Thymus (tissue), 11 donors: ENCODE data around the gene ROR1. TPM values are rescaled to one million over a fixed set of nuclear protein-coding genes. Genes with fewer than 3 reads are reported as not detected.

ENCODE experiments used
- DNase-seq, 9 donors: peaks; one replicate each; pipeline ENCODE4 v3.0.0-alpha.2; 2013; ENCODE audit warnings: low spot score in 9 of 9, low read depth in 6 of 9, missing footprints in 1 of 9
- H3K27ac ChIP-seq, 2 donors: one replicate each; pipeline ENCODE4 v1.5.1; 2013; ENCODE audit warnings: control low read depth in 1 of 2, low read depth in 1 of 2, low read length in 1 of 2, mild to moderate bottlenecking in 1 of 2, moderate library complexity in 1 of 2
- H3K27me3 ChIP-seq, 2 donors: one replicate each; pipeline ENCODE4 v1.5.1; 2013; ENCODE audit warnings: low read length in 1 of 2; ENCODE audit not compliant: control insufficient read depth in 2 of 2, insufficient read depth in 1 of 2
- H3K36me3 ChIP-seq, 2 donors: one replicate each; pipeline ENCODE4 v1.5.1; 2013; ENCODE audit warnings: low read length in 1 of 2, mild to moderate bottlenecking in 1 of 2, moderate library complexity in 1 of 2; ENCODE audit not compliant: control insufficient read depth in 2 of 2, insufficient read depth in 2 of 2
- H3K4me1 ChIP-seq, 2 donors: one replicate each; pipeline ENCODE4 v1.5.1; 2013; ENCODE audit warnings: low read length in 2 of 2; ENCODE audit not compliant: control insufficient read depth in 2 of 2, insufficient read depth in 2 of 2
- H3K4me3 ChIP-seq, 2 donors: one replicate each; pipeline ENCODE4 v1.5.1; 2013; ENCODE audit warnings: low read length in 2 of 2, control low read depth in 1 of 2, mild to moderate bottlenecking in 1 of 2
- H3K9me3 ChIP-seq, 2 donors: one replicate each; pipeline ENCODE4 v1.5.1; 2013; ENCODE audit warnings: low read length in 1 of 2, mild to moderate bottlenecking in 1 of 2; ENCODE audit not compliant: control insufficient read depth in 2 of 2, insufficient read depth in 1 of 2
- WGBS: extraction: QIAGEN DNeasy Blood & Tissue Kit; methylation state at CpG from one replicate; pipeline ENCODE4 v1.1.7; 2013; 5-methylcytosine and 5-hydroxymethylcytosine counted together
- polyA plus RNA-seq: library from polyadenylated mRNA; stranded (reverse); fragments of 200-250 nt; gene quantifications from one replicate; pipeline ENCODE4 v1.2.3, GENCODE V29; 2013
- total RNA-seq: library from RNA; stranded (reverse); fragments of 120-200 nt; gene quantifications from one replicate; pipeline ENCODE4 v1.2.4, GENCODE V29; 2013
- donor health status: healthy.

Gene ROR1
- total and polyA plus RNA-seq, 2 donors = 1.5 to 5.2 TPM

DNA sequence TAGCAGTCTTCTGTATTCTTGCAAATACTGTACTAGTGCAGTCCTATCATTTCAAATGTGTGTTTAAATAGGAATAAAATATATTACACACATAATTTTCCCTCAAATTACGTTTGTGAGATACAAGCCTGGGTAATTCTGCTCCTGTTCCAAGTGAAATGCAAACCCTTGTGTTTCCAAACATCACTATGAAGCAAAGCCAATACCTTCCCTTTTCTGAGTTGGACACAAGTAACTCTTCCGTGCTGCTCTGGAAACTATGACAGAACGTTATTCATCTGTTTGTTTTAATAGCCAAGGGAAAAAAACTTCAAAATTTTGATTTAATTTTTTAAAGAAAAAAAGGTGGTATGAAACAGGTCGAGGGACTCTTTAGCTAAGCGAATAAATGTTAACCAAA lies 355.9 kb downstream of the ROR1 start:
- Histone ChIP-seq H3K36me3 (no peaks in the 10 kb centered on the region), H3K9me3 (no peaks in the 10 kb centered on the region), H3K27me3 (no peaks in the 10 kb centered on the region), H3K4me3 (no peak overlapping the region), H3K4me1 (no peaks in the 10 kb centered on the region), H3K27ac (no peak overlapping the region)
- 89% methylated on average over 5 of the region's 5 CpGs for WGBS
- DNase-seq = no peak

- H3K27me3 ChIP-seq = no peaks in the 10 kb centered on the region
- WGBS = 96% methylated on average over 2 of the region's 2 CpGs
These were observed 357.3 kb downstream of the ROR1 start for GRCh38 chr1:64131155-64131554.

GRCh38 chr1:64133036-64133435 lies 359.2 kb downstream of the ROR1 start:
- Histone ChIP-seq H3K4me1 (peaks cover 2 to 4% of the 10 kb centered on the region in 2 donors), H3K36me3 (no peaks in the 10 kb centered on the region), H3K27me3 (no peaks in the 10 kb centered on the region), H3K9me3 (no peaks in the 10 kb centered on the region), H3K27ac (no peak overlapping the region), H3K4me3 (no peak overlapping the region)
- DNase-seq = no peak
- 97% methylated on average over 5 of the region's 5 CpGs for WGBS

More at GRCh38 chr1:64131155-64131554, 357.3 kb downstream of the ROR1 start:
- DNase-seq = no peak
- Histone ChIP-seq H3K36me3 (no peaks in the 10 kb centered on the region), H3K27ac (no peak overlapping the region), H3K4me3 (no peak overlapping the region), H3K9me3 (no peaks in the 10 kb centered on the region), H3K4me1 (no peaks in the 10 kb centered on the region)

- Histone ChIP-seq H3K27me3 (no peaks in the 10 kb centered on the region), H3K9me3 (no peaks in the 10 kb centered on the region), H3K4me3 (no peak overlapping the region), H3K27ac (no peak overlapping the region), H3K36me3 (no peaks in the 10 kb centered on the region), H3K4me1 (peaks cover 2 to 4% of the 10 kb centered on the region in 2 donors)
- no peak for DNase-seq
- WGBS = 97% methylated on average over 3 of the region's 3 CpGs
These were observed 361.8 kb downstream of the ROR1 start for GRCh38 chr1:64135462-64136223.

DNA sequence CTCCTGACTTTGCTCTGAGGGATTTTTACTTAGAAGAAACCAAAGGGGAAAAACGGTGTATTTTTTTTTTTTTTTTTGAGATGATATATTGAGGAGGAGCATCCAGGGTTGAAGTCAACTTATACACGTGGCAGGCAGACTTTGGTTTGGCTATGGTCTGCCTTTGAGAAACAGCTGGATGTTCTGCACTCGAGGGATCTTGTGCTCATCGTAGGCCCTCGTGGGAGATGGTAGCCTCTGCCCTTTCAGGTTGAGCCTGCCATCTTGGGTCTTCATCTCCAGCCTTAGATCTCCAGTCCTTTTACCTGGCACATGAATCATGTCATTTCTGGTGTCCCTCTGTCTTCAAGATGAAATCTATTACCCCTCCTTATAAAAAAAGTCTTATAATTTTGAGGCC lies 362.5 kb downstream of the ROR1 start:
- 95% methylated on average over 5 of the region's 5 CpGs for WGBS

GRCh38 chr1:64136752-64137411 lies 363.1 kb downstream of the ROR1 start:
- H3K27me3 ChIP-seq = no peaks in the 10 kb centered on the region
- no peaks in the 10 kb centered on the region for H3K36me3 ChIP-seq
- peaks cover 2 to 4% of the 10 kb centered on the region in 2 donors for H3K4me1 ChIP-seq
- no peaks in the 10 kb centered on the region for H3K9me3 ChIP-seq
- 42% methylated on average over 7 of the region's 7 CpGs for WGBS
- H3K27ac ChIP-seq = no peak overlapping the region
- peak; percentile 38 to 86 (median 66) for DNase-seq
- no peak overlapping the region for H3K4me3 ChIP-seq

More for the DNA sequence above, 362.5 kb downstream of the ROR1 start:
- Histone ChIP-seq H3K36me3 (no peaks in the 10 kb centered on the region), H3K4me1 (peaks cover 2 to 4% of the 10 kb centered on the region in 2 donors), H3K27me3 (no peaks in the 10 kb centered on the region), H3K9me3 (no peaks in the 10 kb centered on the region), H3K4me3 (no peak overlapping the region), H3K27ac (no peak overlapping the region)
- no peak for DNase-seq

GRCh38 chr1:64137412-64137803 lies 363.6 kb downstream of the ROR1 start:
- Histone ChIP-seq H3K4me1 (peaks cover 2 to 4% of the 10 kb centered on the region in 2 donors), H3K36me3 (no peaks in the 10 kb centered on the region), H3K27ac (no peak overlapping the region), H3K4me3 (no peak overlapping the region), H3K9me3 (no peaks in the 10 kb centered on the region), H3K27me3 (no peaks in the 10 kb centered on the region)
- WGBS = 50% methylated on average over 4 of the region's 4 CpGs
- DNase-seq = no peak

- Histone ChIP-seq H3K9me3 (no peaks in the 10 kb centered on the region), H3K4me1 (peaks cover 2 to 4% of the 10 kb centered on the region in 2 donors), H3K4me3 (no peak overlapping the region), H3K27ac (no peak overlapping the region), H3K27me3 (no peaks in the 10 kb centered on the region), H3K36me3 (no peaks in the 10 kb centered on the region)
- WGBS = 96% methylated on average over 10 of the region's 10 CpGs
- no peak for DNase-seq
These were observed 366.1 kb downstream of the ROR1 start for GRCh38 chr1:64139877-64140276.

DNA sequence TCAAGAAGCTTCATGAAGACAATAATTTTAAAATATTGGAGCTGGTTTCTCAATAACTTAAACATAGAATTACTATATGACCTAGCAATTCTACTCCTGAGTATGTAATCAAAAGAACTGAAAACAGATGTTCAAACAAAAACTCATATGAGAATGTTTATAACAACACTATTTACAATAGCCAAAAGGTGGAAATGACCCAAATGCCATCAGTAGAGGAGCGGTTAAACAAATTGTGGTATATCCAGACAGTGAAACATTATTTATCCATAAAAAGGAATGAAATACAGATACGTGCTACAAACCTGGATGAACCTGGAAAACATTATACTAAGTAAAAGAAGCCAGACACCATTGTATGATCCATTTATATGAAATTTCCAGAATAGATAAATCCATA lies 366.8 kb downstream of the ROR1 start:
- no peak for DNase-seq
- Histone ChIP-seq H3K27me3 (no peaks in the 10 kb centered on the region), H3K27ac (no peak overlapping the region), H3K4me3 (no peak overlapping the region), H3K9me3 (no peaks in the 10 kb centered on the region), H3K36me3 (no peaks in the 10 kb centered on the region), H3K4me1 (peaks cover 2 to 4% of the 10 kb centered on the region in 2 donors)
- WGBS = 74% methylated on average over 2 of the region's 2 CpGs
